H1 (cell line): ENCODE data around the gene DVL2. TPM values are rescaled to one million over a fixed set of nuclear protein-coding genes. Genes with fewer than 3 reads are reported as not detected.
A peak's percentile ranks its signal among the peaks of the same experiment; 100 is the strongest.

ENCODE experiments used
- EZH2 ChIP-seq: fragments of 200-600 bp; sonication (generic); IDR thresholded peaks from 2 replicates; pipeline ENCODE4 v1.7.1; 2012; ENCODE audit warnings: low read depth, mild to moderate bottlenecking, moderate library complexity, low read length, inconsistent platforms; ENCODE audit not compliant: severe bottlenecking
- HDAC2 ChIP-seq, 2 experiments: fragments of 300-600 bp in 1 of 2; sonication (generic) in 1 of 2; IDR thresholded peaks; 2 replicates each; pipeline ENCODE4 v1.6.1; 2011 to 2012; ENCODE audit warnings: low read depth in 2 of 2, low read length in 2 of 2, mild to moderate bottlenecking in 2 of 2, moderate library complexity in 2 of 2, borderline replicate concordance in 1 of 2, inconsistent platforms in 1 of 2
- polyA plus RNA-seq, 7 experiments: library from polyadenylated mRNA; depleted of rRNA in 3 of 7; stranded (reverse) in 5 of 7; unstranded in 2 of 7; fragments of >200 nt in 5 of 7; fragments of 200-250 nt in 2 of 7; gene quantifications; 1 replicate in 5 of 7; 2 replicates in 1 of 7; 4 replicates in 1 of 7; pipeline versions ENCODE4 v1.2.1 to v1.2.3, GENCODE V29; 2011 to 2013; ENCODE audit warnings: missing spikeins in 2 of 7, mixed read lengths in 2 of 7
- total RNA-seq: library from RNA; stranded (reverse); fragmentation: NEBNext Ultra II Directional; extraction: Animal tissue kit (Norgen Biotek cat#: 25700); gene quantifications from 2 replicates; pipeline ENCODE4 v1.2.1, GENCODE V29; 2021

DVL2 gene
- total and polyA plus RNA-seq, 2 of the 8 experiments (the other 6 are each of a cell fraction or from before 2014, with no cell fraction given) = 19.0 to 59.6 TPM

DNA sequence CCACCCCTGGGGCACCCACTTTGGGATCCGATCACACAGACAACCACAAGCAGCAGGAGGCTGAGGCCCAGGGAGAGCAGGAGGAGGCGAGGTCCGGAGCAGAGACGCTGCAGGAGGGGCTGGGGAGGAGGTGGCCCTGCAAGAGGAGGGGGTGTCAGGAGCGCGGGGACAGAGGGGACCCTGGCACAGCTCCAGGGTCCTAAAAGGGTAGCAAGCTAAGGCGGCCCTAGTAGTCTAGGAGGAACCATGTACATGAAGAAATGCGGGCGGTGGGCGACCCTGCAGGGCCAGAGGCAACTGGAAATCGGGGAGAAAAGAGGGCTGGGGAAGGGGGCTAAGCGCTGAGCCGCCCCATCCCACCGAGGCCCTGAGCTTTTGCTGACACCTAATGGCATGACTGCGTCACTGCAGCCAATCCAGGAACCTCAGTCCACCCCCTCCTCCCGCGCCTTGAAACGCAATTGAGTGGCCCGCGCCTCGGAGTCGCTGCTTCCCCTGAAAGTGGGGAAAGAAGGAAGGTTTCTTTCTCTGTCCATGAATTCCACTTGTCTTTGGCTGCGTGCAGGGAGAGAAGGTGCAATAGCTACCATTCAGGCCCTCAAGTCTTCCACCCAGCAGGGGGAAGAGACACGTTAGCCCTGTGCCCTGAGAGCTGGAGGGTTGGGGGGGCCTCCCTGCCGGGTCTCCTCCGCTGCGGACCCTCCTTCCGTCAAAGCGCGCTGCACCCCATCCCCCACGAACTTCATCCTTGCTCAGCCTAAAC is 56.9 kb downstream of the DVL2 start (continued):
- TF ChIP-seq HDAC2 (IDR thresholded peaks at IDR 0.05; ENCODE audit: borderline replicate concordance in 1 of 2, low read depth in 2 of 2, low read length in 2 of 2) (0 out of 4 replicates have a peak, but pooled peaks of 1 of the 2 experiments have one; percentile 16), EZH2 (no peak)
